Body of pancreas (tissue), 4 donors: ENCODE measurements around the gene ISYNA1. TPM values are rescaled to one million over a fixed set of nuclear protein-coding genes. Genes with fewer than 3 reads are reported as not detected.

Source experiments
- ATAC-seq: fragments of 150-250 bp; one replicate; pipeline ENCODE4 v1.9.1; 2016
- DNase-seq, 4 donors: peaks; one replicate each; pipeline ENCODE4 v3.0.0-alpha.2; 2019
- H3K27ac ChIP-seq, 4 donors: fragments of 200-600 bp; sonication (generic); 1 replicate in 3 of 4; 2 replicates in 1 of 4; pipeline versions ENCODE4 v1.5.1 to v1.6.1; 2016 to 2019; ENCODE audit warnings: mild to moderate bottlenecking in 1 of 4, mixed read lengths in 1 of 4, moderate library complexity in 1 of 4
- H3K27me3 ChIP-seq, 2 donors: fragments of 200-600 bp; sonication (generic); one replicate each; pipeline ENCODE4 v1.6.0; 2016; ENCODE audit warnings: mild to moderate bottlenecking in 1 of 2
- H3K36me3 ChIP-seq, 2 donors: fragments of 200-600 bp; sonication (generic); replicated peaks in 1 of 2; 2 replicates each; pipeline ENCODE4 v1.5.1; 2016; ENCODE audit warnings: low read depth in 2 of 2; ENCODE audit not compliant: insufficient read depth in 1 of 2
- H3K4me1 ChIP-seq: fragments of 200-600 bp; sonication (generic); one replicate; pipeline ENCODE4 v1.6.0; 2016
- H3K4me3 ChIP-seq, 2 donors: fragments of 200-600 bp; sonication (generic); 1 replicate in 1 of 2; 2 replicates in 1 of 2; pipeline ENCODE4 v1.5.1; 2016 to 2019
- H3K9me3 ChIP-seq, 3 donors: fragments of 200-600 bp; sonication (generic); 1 replicate in 2 of 3; 2 replicates in 1 of 3; pipeline ENCODE4 v1.5.1; 2016
- POLR2A ChIP-seq, 3 donors: fragments of 450-650 bp; IDR thresholded peaks; one replicate each; pipeline ENCODE4 v1.6.1; 2016; ENCODE audit warnings: antibody characterized with exemption in 3 of 3, mild to moderate bottlenecking in 2 of 3
- WGBS, 2 donors: methylation state at CpG; one replicate each; pipeline ENCODE4 v1.1.5; 2017; 5-methylcytosine and 5-hydroxymethylcytosine counted together
- intact Hi-C: fragments of 100-400 bp; cut with DNase I; formaldehyde crosslinking; loops from one replicate; pipeline ENCODE4 v1.15.1; 2023
- microRNA-seq, 2 donors: library from miRNA; unstranded; fragments of <30 nt; microRNA quantifications; one replicate each; pipeline ENCODE4, GENCODE V29; 2016; ENCODE audit warnings: borderline number of aligned reads in 2 of 2, borderline replicate concordance in 2 of 2
- small RNA-seq: library from RNA; depleted of rRNA; stranded (forward); fragments of <200 nt; gene quantifications from one replicate; pipeline ENCODE3, GENCODE V24; 2016
- total RNA-seq, 2 donors: library from RNA; depleted of rRNA; stranded (reverse); fragments of >200 nt; gene quantifications; one replicate each; pipeline ENCODE4 v1.1.0, GENCODE V29; 2016
- TF ChIP-seq, protein P1 (sequence below), 7 experiments: fragments of 450-650 bp in 4 of 7; fragments of 200-600 bp in 3 of 7; sonication (generic) in 3 of 7; IDR thresholded peaks; one replicate each; pipeline ENCODE4 v1.5.1; 2016 to 2019; ENCODE audit warnings: antibody characterized with exemption in 7 of 7

The ISYNA1 gene
- total RNA-seq, 2 donors from 2014 or later: 52.7 to 72.8 TPM

DNA sequence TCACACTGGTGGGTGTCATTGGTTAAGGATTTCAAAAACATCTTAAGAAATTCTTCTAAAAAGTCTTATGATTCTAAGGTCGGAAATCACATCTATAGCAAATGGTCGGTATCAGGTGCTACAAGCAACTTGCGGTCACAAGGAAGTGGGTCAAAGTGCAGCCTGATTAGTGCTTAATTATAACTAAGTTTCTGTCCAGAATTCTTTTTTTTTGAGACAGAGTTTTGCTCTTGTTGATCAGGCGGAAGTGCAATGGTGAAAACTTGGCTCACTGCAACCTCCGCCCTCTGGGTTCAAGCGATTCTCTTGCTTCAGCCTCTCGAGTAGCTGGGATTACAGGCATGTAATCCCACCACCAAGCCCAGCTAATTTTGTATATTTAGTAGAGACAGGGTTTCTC, 53.2 kb downstream of the ISYNA1 start:
- no peak for ATAC-seq
- peaks cover 73% of the 10 kb centered on the region for H3K4me1 ChIP-seq
- 43 to 50% methylated on average over 7 of the region's 7 CpGs for WGBS, 2 donors

More for the DNA sequence above, 53.2 kb downstream of the ISYNA1 start:
- H3K27me3 ChIP-seq: no peaks in the 10 kb centered on the region
- TF ChIP-seq, protein P1, sequence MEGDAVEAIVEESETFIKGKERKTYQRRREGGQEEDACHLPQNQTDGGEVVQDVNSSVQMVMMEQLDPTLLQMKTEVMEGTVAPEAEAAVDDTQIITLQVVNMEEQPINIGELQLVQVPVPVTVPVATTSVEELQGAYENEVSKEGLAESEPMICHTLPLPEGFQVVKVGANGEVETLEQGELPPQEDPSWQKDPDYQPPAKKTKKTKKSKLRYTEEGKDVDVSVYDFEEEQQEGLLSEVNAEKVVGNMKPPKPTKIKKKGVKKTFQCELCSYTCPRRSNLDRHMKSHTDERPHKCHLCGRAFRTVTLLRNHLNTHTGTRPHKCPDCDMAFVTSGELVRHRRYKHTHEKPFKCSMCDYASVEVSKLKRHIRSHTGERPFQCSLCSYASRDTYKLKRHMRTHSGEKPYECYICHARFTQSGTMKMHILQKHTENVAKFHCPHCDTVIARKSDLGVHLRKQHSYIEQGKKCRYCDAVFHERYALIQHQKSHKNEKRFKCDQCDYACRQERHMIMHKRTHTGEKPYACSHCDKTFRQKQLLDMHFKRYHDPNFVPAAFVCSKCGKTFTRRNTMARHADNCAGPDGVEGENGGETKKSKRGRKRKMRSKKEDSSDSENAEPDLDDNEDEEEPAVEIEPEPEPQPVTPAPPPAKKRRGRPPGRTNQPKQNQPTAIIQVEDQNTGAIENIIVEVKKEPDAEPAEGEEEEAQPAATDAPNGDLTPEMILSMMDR (IDR thresholded peaks at IDR 0.05): no peak
- no peak for TF ChIP-seq POLR2A (IDR thresholded peaks at IDR 0.05)
- H3K27ac ChIP-seq: peak overlapping the region; percentile 74 to 81 (median 76)
- no peaks in the 10 kb centered on the region for H3K9me3 ChIP-seq
- intact Hi-C loops: no loop called here
- no peaks in the 10 kb centered on the region for H3K36me3 ChIP-seq
- DNase-seq: peak in 1 of 4 donors; percentile 44
- no peak overlapping the region for H3K4me3 ChIP-seq

Small RNA genes within 50 kb of the gene (microRNA-seq; reads per million reads assigned to microRNA genes)
- 0 to 0.45 reads per million in 2 donors for gene MIR3189

Small RNA genes within 50 kb of the gene (small RNA-seq; reads per million reads assigned to genes)
- not detected for gene MIR3189

Other genes with a start within 250 kb of the ISYNA1 start
- 1 to 10 TPM; 3.4 to 5.6 TPM for gene MPV17L2, start 244.9 kb downstream of the ISYNA1 start, total RNA-seq
- gene RAB3A, start 234.1 kb downstream of the ISYNA1 start, total RNA-seq: 1 to 10 TPM in 1 of 2 donors, under 1 TPM in 1; 0.52 to 8.2 TPM
- gene PDE4C, start 211.7 kb downstream of the ISYNA1 start, total RNA-seq: under 1 TPM; under 0.01 to 0.26 TPM
- gene IQCN, start 163.7 kb downstream of the ISYNA1 start, total RNA-seq: 1 to 10 TPM; 5.6 to 7.0 TPM
- gene JUND, start 156.5 kb downstream of the ISYNA1 start, total RNA-seq: 100 to 1,000 TPM; 250 to 607 TPM
- gene LSM4, start 115.1 kb downstream of the ISYNA1 start, total RNA-seq: 10 to 100 TPM; 45.7 to 94.6 TPM
- gene PGPEP1, start 97.5 kb downstream of the ISYNA1 start, total RNA-seq: 10 to 100 TPM; 22.1 to 37.6 TPM
- gene GDF15, start 52.0 kb downstream of the ISYNA1 start, total RNA-seq: 10 to 100 TPM; 40.5 to 86.1 TPM
- gene LRRC25, start 40.5 kb downstream of the ISYNA1 start, total RNA-seq: 1 to 10 TPM in 1 of 2 donors, not detected in 1; 4.4 TPM
- 10 to 100 TPM; 50.1 to 63.9 TPM for gene SSBP4, start 18.7 kb downstream of the ISYNA1 start, total RNA-seq
- gene ELL, start 83.9 kb upstream of the ISYNA1 start, total RNA-seq: 10 to 100 TPM; 12.5 to 14.2 TPM
- gene FKBP8, start 105.4 kb upstream of the ISYNA1 start, total RNA-seq: 100 to 1,000 TPM; 235 to 247 TPM
- 10 to 100 TPM; 62.6 to 71.1 TPM for gene KXD1, start 119.7 kb upstream of the ISYNA1 start, total RNA-seq
- 100 to 1,000 TPM; 242 to 358 TPM for gene UBA52, start 133.7 kb upstream of the ISYNA1 start, total RNA-seq
- 100 to 1,000 TPM; 146 to 214 TPM for gene REX1BD, start 150.7 kb upstream of the ISYNA1 start, total RNA-seq
- gene CRLF1, start 168.7 kb upstream of the ISYNA1 start, total RNA-seq: 10 to 100 TPM; 23.3 to 40.2 TPM
- 1 to 10 TPM in 1 of 2 donors, under 1 TPM in 1; 0.66 to 2.1 TPM for gene TMEM59L, start 174.7 kb upstream of the ISYNA1 start, total RNA-seq
- 1 to 10 TPM; 3.6 to 8.9 TPM for gene KLHL26, start 198.9 kb upstream of the ISYNA1 start, total RNA-seq
- 1 to 10 TPM; 4.9 to 6.5 TPM for gene CRTC1, start 245.5 kb upstream of the ISYNA1 start, total RNA-seq